ENCODE data around the gene TMEM212. TPM values are rescaled to one million over a fixed set of nuclear protein-coding genes. Genes with fewer than 3 reads are reported as not detected.

TMEM212 gene
- total RNA-seq, 1 experiment from 2014 or later, result not detected

DNA sequence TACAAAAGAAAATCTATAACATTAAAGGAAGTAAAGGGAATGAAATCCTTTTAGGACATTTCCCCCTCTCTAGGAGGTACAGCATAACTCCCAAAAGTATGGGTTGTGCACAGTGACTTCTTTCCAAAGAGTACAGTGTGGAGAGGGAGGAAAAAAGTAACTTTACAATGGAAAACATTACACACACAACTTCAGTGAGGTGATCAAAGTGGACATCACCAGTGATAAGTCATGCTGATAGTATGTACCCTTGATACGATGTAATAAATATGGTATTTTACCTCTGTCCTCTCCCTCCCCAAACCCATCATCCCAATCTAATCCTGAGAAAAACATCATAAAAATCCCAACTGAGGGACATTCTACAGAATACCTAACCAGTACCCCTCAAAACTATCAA lies 43.6 kb upstream of the TMEM212 start:
- Histone ChIP-seq H2BK120ac (ENCODE audit: low read depth, low read length, poor library complexity, severe bottlenecking) (no peak overlapping the region), H4K91ac (ENCODE audit: insufficient read length, low read depth, low read length) (no peak overlapping the region), H3K9ac (ENCODE audit: extremely low read depth, insufficient read length, low read length) (no peak overlapping the region), H2AK5ac (ENCODE audit: insufficient read length, low read length) (no peak overlapping the region), H3K4ac (ENCODE audit: low read depth, low read length) (no peak overlapping the region), H3K18ac (ENCODE audit: insufficient read length, low read depth, low read length) (no peak overlapping the region), H2BK12ac (ENCODE audit: insufficient read length, low read depth, low read length) (no peak overlapping the region), H2BK5ac (ENCODE audit: insufficient read length, low read length) (no peak overlapping the region), H3K79me2 (ENCODE audit: insufficient read depth, low read length) (no peaks in the 10 kb centered on the region), H3K4me1 (ENCODE audit: insufficient read depth, low read length) (peaks cover 10% of the 10 kb centered on the region; the same call in 1 of the 2 replicates), H3K23me2 (ENCODE audit: insufficient read length, low read depth, low read length, poor library complexity, severe bottlenecking) (no peaks in the 10 kb centered on the region), H3K27me3 (ENCODE audit: insufficient read depth, low read length) (no peaks in the 10 kb centered on the region), H3K23ac (ENCODE audit: insufficient read length, low read depth, low read length) (no peak overlapping the region), H3K56ac (ENCODE audit: insufficient read length, low read depth, low read length) (no peak overlapping the region), H2AFZ (ENCODE audit: low read length) (no peak overlapping the region), H3K79me1 (ENCODE audit: insufficient read depth, low read depth, low read length, poor library complexity, severe bottlenecking) (no peaks in the 10 kb centered on the region), H3K27ac (ENCODE audit: insufficient read length, low read depth, low read length) (no peak overlapping the region), H4K20me1 (ENCODE audit: control insufficient read depth, insufficient read depth, insufficient read length) (no peaks in the 10 kb centered on the region), H4K5ac (ENCODE audit: insufficient read length, low read depth, low read length) (no peak overlapping the region), H2BK15ac (ENCODE audit: low read depth, low read length) (no peak overlapping the region), H4K8ac (replicated peaks; ENCODE audit: insufficient read length, low read depth, low read length) (no peak overlapping the region), H3K4me2 (ENCODE audit: insufficient read depth, insufficient read length, low read length) (no peak overlapping the region), H2BK20ac (ENCODE audit: low read depth, low read length, poor library complexity, severe bottlenecking) (no peak overlapping the region), H3T11ph (ENCODE audit: low read length) (no peak overlapping the region), H3K14ac (ENCODE audit: insufficient read depth, low read length) (no peak overlapping the region), H3K9me3 (ENCODE audit: control insufficient read depth, low read depth, low read length) (no peaks in the 10 kb centered on the region)
- no peak for DNase-seq
- Mint-ChIP-seq H3K27ac (no peak overlapping the region), H3K4me1 (peaks cover 8 to 9% of the 10 kb centered on the region in 2 experiments), H3K4me3 (no peak overlapping the region), H3K27me3 (ENCODE audit: low read depth) (peaks cover 2% of the 10 kb centered on the region; the same call in 1 of the 2 replicates), H3K9me3 (no peaks in the 10 kb centered on the region), H3K36me3 (ENCODE audit: insufficient read depth in 1 of 3, low read depth in 3 of 3) (no peaks in the 10 kb centered on the region)
- TF ChIP-seq, protein P1, sequence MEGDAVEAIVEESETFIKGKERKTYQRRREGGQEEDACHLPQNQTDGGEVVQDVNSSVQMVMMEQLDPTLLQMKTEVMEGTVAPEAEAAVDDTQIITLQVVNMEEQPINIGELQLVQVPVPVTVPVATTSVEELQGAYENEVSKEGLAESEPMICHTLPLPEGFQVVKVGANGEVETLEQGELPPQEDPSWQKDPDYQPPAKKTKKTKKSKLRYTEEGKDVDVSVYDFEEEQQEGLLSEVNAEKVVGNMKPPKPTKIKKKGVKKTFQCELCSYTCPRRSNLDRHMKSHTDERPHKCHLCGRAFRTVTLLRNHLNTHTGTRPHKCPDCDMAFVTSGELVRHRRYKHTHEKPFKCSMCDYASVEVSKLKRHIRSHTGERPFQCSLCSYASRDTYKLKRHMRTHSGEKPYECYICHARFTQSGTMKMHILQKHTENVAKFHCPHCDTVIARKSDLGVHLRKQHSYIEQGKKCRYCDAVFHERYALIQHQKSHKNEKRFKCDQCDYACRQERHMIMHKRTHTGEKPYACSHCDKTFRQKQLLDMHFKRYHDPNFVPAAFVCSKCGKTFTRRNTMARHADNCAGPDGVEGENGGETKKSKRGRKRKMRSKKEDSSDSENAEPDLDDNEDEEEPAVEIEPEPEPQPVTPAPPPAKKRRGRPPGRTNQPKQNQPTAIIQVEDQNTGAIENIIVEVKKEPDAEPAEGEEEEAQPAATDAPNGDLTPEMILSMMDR (conservative IDR thresholded peaks at IDR 0.05), result no peak
- no CpG with 5 or more reads among the region's 1 CpG for WGBS (ENCODE audit: extremely low coverage, insufficient read length, low lambda C conversion rate)

Data from H9 (cell line).